HG03280 (cell line): ENCODE measurements around the gene CYB561D1.

Experiments
- ATAC-seq: cut with Tn5 transposase; IDR thresholded peaks from one replicate; pipeline ENCODE4 v1.9.1; 2021; ENCODE audit warnings: mild to moderate bottlenecking, moderate library complexity; ENCODE audit not compliant: unreplicated experiment

The CYB561D1 gene

GRCh38 chr1:109499661-109500536 lies 6.0 kb downstream of the CYB561D1 start:
- no peak for ATAC-seq

- ATAC-seq, result no peak
These were observed 7.1 kb downstream of the CYB561D1 start for GRCh38 chr1:109500941-109501381.

GRCh38 chr1:109501644-109502363 lies 7.9 kb downstream of the CYB561D1 start:
- no peak for ATAC-seq

GRCh38 chr1:109502364-109502851 lies 8.5 kb downstream of the CYB561D1 start:
- ATAC-seq, result no peak

- ATAC-seq, result no peak
These were observed 10.0 kb downstream of the CYB561D1 start for GRCh38 chr1:109503935-109504334.

GRCh38 chr1:109504974-109505373 lies 11.1 kb downstream of the CYB561D1 start:
- ATAC-seq, result no peak

GRCh38 chr1:109508001-109508872 lies 14.3 kb downstream of the CYB561D1 start:
- no peak for ATAC-seq

GRCh38 chr1:109508873-109509175 lies 14.9 kb downstream of the CYB561D1 start:
- no peak for ATAC-seq

GRCh38 chr1:109509176-109510134 lies 15.6 kb downstream of the CYB561D1 start, which contains the start of gene AMIGO1:
TSS of gene AMIGO1 (minus strand) at chr1:109509727. CDS start at chr1:109508912, 815 bp downstream.
- ATAC-seq, result peak; percentile 71

- ATAC-seq, result no peak
These were observed 19.3 kb downstream of the CYB561D1 start for GRCh38 chr1:109513110-109513710.

GRCh38 chr1:109514846-109515245 lies 21.0 kb downstream of the CYB561D1 start:
- ATAC-seq, result no peak

GRCh38 chr1:109516872-109517271 lies 23.0 kb downstream of the CYB561D1 start:
- ATAC-seq, result no peak

GRCh38 chr1:109517337-109517736 lies 23.4 kb downstream of the CYB561D1 start:
- ATAC-seq, result no peak

- no peak for ATAC-seq
These were observed 27.4 kb downstream of the CYB561D1 start for GRCh38 chr1:109521002-109521951.

- ATAC-seq, result no peak
These were observed 28.1 kb downstream of the CYB561D1 start for GRCh38 chr1:109522026-109522425.

- ATAC-seq, result no peak
These were observed 29.8 kb downstream of the CYB561D1 start for GRCh38 chr1:109523706-109524105.

GRCh38 chr1:109527098-109527811 lies 33.4 kb downstream of the CYB561D1 start:
- no peak for ATAC-seq
